ENCODE results near the gene SPPL2B. TPM values are rescaled to one million over a fixed set of nuclear protein-coding genes. Genes with fewer than 3 reads are reported as not detected.
"Not testable (repeated sequence)": the region's sequence is repeated elsewhere in the genome, so short reads cannot be mapped to it uniquely, and the experiment has no call there.

SPPL2B gene
- total and polyA plus RNA-seq, 2 experiments from 2014 or later, result 23.5 to 51.0 TPM

GRCh38 chr19:2394442-2395292 lies 66.2 kb downstream of the SPPL2B start:
- Histone ChIP-seq H3K79me2 (replicated peaks; ENCODE audit: insufficient read depth) (no peaks in the 10 kb centered on the region), H3K27ac (ENCODE audit: low read depth) (no peak overlapping the region), H3K9me2 (ENCODE audit: insufficient read depth) (no peaks in the 10 kb centered on the region), H3K4me3 (no peak overlapping the region), H3K4me1 (ENCODE audit: insufficient read depth) (no peaks in the 10 kb centered on the region), H3F3A (replicated peaks; ENCODE audit: low read depth) (no peaks in the 10 kb centered on the region), H4K20me1 (replicated peaks; ENCODE audit: insufficient read depth) (no peaks in the 10 kb centered on the region), H3K36me3 (ENCODE audit: insufficient read depth) (no peaks in the 10 kb centered on the region), H3K4me2 (no peak overlapping the region), H3K27me3 (ENCODE audit: insufficient read depth) (no peaks in the 10 kb centered on the region), H2AFZ (no peak overlapping the region)
- Mint-ChIP-seq H3K4me3 (no peak overlapping the region), H3K9me3 (peaks cover 2% of the 10 kb centered on the region; the same call in 2 of the 3 replicates), H3K36me3 (ENCODE audit: low read depth) (no peaks in the 10 kb centered on the region), H3K4me1 (no peaks in the 10 kb centered on the region), H3K27ac (no peak overlapping the region), H3K27me3 (ENCODE audit: insufficient read depth, low read depth, poor library complexity) (peaks cover 10% of the 10 kb centered on the region)
- DNase-seq (ENCODE audit: low spot score) (no peak), ATAC-seq (no peak)
- no peak for TF ChIP-seq NANOG (IDR thresholded peaks at IDR 0.05; ENCODE audit: borderline replicate concordance)
- no peak for TF ChIP-seq POLR2AphosphoS5 (IDR thresholded peaks at IDR 0.05; ENCODE audit: low read depth)
- TF ChIP-seq ETS1 (IDR thresholded peaks at IDR 0.05), result no peak
- TF ChIP-seq EZH2 (IDR thresholded peaks at IDR 0.05; ENCODE audit: low read depth, unreplicated experiment), result no peak
- TF ChIP-seq ZNF462 (CRISPR knock-in tag; IDR thresholded peaks at IDR 0.05), result no peak
- TF ChIP-seq ZNF331 (CRISPR knock-in tag; IDR thresholded peaks at IDR 0.05; ENCODE audit: low read depth), result no peak
- no peak for TF ChIP-seq ZNF114 (CRISPR knock-in tag; IDR thresholded peaks at IDR 0.05)

- H3K9me2 ChIP-seq (ENCODE audit: insufficient read depth); H3K4me2 ChIP-seq; H3K4me1 ChIP-seq (ENCODE audit: insufficient read depth); H3K27ac ChIP-seq (ENCODE audit: low read depth); ATAC-seq; H3K27me3 ChIP-seq (ENCODE audit: insufficient read depth); H3K36me3 ChIP-seq (ENCODE audit: insufficient read depth); DNase-seq (ENCODE audit: low spot score); H4K20me1 ChIP-seq (replicated peaks; ENCODE audit: insufficient read depth); H3F3A ChIP-seq (replicated peaks; ENCODE audit: low read depth); H3K4me3 Mint-ChIP-seq; H3K4me1 Mint-ChIP-seq; H3K4me3 ChIP-seq; H2AFZ ChIP-seq; H3K36me3 Mint-ChIP-seq (ENCODE audit: low read depth); H3K9me3 Mint-ChIP-seq; H3K27ac Mint-ChIP-seq; H3K79me2 ChIP-seq (replicated peaks; ENCODE audit: insufficient read depth): not testable (repeated sequence)
- H3K27me3 Mint-ChIP-seq (ENCODE audit: insufficient read depth, low read depth, poor library complexity), result peaks cover 10% of the 10 kb centered on the region
Observed at GRCh38 chr19:2395293-2395829, 66.9 kb downstream of the SPPL2B start.

- not testable (repeated sequence) for ATAC-seq; H3K4me3 Mint-ChIP-seq; H3K36me3 Mint-ChIP-seq (ENCODE audit: low read depth); H3K36me3 ChIP-seq (ENCODE audit: insufficient read depth); H3K4me3 ChIP-seq; H3K4me1 Mint-ChIP-seq; DNase-seq (ENCODE audit: low spot score); H3K27me3 ChIP-seq (ENCODE audit: insufficient read depth); H3K27me3 Mint-ChIP-seq (ENCODE audit: insufficient read depth, low read depth, poor library complexity); H3K79me2 ChIP-seq (replicated peaks; ENCODE audit: insufficient read depth); H4K20me1 ChIP-seq (replicated peaks; ENCODE audit: insufficient read depth); H3K27ac ChIP-seq (ENCODE audit: low read depth); H2AFZ ChIP-seq; H3K4me1 ChIP-seq (ENCODE audit: insufficient read depth); H3K9me2 ChIP-seq (ENCODE audit: insufficient read depth); H3F3A ChIP-seq (replicated peaks; ENCODE audit: low read depth); H3K4me2 ChIP-seq; H3K9me3 Mint-ChIP-seq; H3K27ac Mint-ChIP-seq
Observed at GRCh38 chr19:2397173-2397572, 68.7 kb downstream of the SPPL2B start.
